ENCODE measurements around the gene ANKRD16.
"Not testable (repeated sequence)": the region's sequence is repeated elsewhere in the genome, so short reads cannot be mapped to it uniquely, and the experiment has no call there.

Gene ANKRD16

DNA sequence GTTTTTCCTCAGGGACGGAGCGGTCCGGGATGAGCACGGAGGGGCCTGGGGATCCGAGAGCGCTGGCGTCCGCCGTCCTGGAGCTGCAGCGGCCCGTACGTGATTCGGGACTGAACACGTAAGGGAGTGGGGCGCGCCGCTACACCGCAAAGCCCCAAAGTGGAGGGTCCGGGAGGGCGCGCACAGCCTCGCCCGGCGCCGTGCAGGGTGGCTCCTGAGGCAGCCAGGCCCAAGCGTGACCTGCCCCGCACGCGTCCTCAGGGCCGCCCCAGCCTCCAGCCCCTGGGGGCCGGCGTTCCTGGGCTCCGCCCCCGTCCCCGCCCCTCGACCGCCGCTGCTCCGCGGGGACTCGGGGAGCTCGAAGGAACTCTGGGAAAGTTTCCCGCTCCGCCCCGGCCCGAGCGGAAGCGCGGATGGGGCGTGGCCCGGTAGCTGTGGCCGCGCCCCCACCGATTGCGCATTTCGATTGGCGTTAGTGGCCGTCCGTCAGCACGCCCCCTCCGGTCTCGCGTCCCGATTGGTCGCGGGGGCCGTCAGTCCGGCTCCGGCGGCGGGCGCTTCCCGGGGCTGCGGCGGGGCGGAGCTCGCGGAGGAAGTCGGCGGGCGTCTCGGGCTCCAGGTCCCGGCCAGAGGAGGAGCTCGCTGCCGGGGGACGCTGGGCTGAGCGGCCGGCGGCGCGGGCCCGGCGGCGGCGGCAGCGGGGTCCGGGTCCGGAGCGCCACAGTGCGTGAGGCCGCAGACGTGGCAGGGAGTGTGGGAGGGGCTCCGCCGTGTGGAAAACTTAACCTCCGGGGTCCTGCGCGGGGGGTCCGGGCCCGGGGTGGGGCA, at the start of gene ANKRD16, which contains the start of gene FBH1:
ANKRD16 (minus strand) TSS at position 270 of the 828 bp plus-strand sequence. CDS start 539 bp downstream, outside the sequence.
FBH1 (plus strand) TSS at position 620 of the 828 bp plus-strand sequence; CDS start at position 723, 103 bp downstream.
- peak; percentile 75 for DNase-seq (ENCODE audit: low read depth)

DNA sequence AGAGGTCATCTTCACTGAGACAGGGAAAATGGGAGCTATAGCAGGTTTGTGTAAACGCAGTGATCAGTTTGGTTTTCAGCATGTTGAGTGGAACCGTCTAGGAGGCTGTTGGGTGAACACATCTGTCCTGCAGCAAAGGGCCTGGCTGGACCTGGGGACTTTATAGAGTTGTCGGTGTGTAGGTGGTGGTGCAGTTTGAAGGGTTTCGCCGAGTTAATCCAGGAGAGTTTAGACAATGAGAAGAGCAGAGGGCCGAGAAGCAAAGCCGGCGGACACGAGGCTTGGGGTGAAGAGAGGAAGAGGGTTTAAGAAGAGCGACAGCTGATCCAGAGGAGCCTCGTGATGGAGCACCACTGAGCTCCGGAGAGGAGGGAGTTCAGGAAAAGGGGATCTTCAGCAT, 48.6 kb upstream of the ANKRD16 start:
- DNase-seq (ENCODE audit: low read depth) = no peak

DNA sequence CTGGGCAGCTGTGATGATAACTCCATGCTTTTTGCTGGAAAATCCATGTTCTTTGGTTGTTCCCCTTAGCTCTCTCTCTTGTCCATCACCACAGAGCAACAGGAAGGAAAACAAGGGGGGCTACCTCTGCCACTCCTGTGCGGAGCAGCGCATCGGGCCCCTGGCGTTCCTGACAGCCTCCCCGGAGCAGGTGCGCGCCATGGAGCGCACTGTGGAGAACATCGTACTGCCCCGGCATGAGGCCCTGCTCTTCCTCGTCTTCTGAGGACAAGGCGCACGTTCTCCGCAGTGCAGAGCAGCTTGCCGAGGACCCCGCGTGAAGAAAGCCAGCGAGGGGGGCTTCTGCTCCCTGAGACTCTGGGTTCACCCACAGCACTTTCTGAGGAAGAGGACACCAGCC, 47.3 kb upstream of the ANKRD16 start:
- no peak for DNase-seq (ENCODE audit: low read depth)

DNA sequence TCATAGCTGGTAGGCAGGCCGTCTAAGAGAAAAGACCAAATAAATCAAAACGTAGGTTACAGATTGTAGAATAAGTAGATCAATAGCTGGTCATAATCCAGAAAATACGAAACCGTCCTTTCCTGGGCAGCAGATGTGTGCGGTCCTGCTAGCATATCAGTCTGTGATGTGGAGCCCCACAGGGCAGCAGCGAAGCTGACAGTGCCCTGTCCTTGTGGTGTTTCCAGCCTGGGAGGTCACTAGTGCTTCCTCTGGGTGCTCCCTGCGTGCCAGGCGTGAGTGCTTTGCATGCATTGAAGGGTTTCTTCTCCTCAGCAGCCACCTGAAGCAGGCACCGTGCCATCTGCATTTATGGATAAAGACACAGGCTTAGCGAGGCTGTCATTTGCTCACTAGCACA, 45.9 kb upstream of the ANKRD16 start:
- DNase-seq (ENCODE audit: low read depth) = no peak

DNA sequence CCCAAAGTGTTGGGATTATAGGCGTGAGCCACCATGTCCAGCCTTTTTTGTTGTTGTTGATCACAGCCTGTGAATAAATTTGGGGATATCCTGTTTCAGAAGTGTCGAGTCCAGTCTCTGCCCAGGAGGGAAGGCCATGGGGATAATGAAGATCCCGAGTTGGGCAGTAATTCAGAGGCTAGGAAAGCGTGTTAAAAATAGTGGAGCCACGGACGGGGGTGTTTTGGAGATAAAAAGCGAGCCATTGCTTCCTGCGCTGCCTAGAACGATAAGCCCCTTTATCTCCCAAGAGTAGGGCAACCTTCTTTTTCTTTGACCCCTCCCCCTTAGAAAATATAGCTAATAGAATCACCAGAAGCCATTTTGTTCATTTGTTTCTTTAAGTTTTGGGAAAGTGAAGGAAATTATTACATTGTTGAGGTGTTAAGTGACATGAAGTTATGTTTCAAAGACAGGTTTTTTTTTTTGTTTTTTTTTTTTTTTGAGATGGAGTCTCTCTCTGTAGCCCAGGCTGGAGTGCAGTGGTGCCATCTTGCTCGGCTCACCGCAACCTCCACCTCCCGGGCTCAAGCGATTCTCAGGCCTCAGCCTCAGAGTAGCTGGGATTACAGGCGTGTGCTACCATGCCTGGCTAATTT, 44.3 kb upstream of the ANKRD16 start:
- no peak for DNase-seq (ENCODE audit: low read depth)

DNA sequence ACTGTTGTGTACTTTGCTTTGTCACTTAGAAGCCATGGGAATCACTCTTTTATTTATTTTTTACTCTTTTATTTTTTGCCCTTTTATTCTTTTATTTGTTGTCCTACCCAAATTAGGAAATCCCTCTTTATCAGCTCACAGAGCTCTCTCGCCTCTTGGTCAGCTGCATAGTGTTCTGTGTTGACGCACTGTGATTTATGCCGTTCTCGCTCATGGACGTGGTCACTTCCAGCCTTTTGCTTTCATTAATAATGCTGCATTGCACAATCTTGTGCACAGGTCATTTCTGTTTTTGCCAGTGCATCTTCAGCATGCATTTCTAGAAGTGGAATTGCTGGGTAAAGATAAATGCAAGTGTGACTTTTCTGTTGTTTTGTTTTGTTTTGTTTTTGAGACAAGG, 42.7 kb upstream of the ANKRD16 start:
- no peak for DNase-seq (ENCODE audit: low read depth)

DNA sequence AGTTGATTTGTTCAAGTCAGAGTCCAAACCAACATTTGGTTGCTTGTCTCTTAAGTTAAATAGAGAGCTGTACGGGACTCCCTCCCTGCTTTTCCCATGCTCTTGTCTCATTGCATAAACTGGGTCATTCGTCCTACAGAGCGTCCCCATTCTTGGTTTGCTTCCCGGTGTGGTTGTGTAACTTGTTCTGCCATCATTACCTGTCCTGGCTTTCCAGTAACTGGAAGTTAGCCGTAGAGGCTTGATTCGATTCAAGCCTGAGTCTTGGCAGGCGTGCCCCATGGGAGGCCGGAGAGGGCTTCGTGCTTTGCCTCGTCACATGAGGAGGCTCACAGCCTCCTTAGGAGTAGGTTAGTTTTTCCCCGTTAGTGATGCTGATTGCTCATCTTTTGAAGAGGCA, 40.6 kb upstream of the ANKRD16 start:
- no peak for DNase-seq (ENCODE audit: low read depth)

DNA sequence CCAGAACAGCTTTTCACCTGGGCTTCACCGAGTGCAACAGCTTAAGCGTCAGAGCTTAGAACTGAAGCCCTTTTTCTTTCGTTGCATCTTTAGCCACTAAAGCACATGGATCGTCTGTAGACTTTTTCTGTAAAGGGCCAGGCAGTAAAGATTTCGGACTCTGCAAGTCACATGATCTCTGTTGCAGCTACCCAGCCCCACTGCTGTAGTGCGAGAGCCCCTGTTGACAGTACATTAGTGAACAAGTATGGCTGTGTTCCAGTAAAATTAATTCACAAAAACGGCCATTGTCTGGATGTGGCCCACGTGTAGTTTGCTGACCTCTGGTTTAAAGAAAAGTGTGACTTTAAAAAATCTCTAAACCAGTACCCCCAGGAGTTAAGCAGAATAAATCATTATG, 39.7 kb upstream of the ANKRD16 start:
- no peak for DNase-seq (ENCODE audit: low read depth)

DNA sequence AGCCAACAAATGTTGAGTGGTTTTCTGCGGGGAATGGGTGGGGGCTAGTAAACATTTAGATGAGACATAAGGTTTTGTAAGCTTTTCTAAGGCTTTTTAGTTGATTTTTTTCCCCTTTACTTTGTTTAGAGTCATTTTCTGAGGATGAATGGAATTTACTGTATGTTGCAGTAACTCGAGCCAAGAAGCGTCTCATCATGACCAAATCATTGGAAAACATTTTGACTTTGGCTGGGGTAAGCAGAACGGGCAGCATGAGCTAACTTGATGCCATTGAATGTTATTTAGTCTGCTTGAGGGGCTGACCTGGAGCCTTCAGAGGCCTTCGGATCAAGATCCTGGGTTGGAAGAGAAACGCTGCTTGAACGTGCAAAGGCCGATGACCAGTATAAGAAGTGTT, 37.6 kb upstream of the ANKRD16 start:
- no peak for DNase-seq (ENCODE audit: low read depth)

DNA sequence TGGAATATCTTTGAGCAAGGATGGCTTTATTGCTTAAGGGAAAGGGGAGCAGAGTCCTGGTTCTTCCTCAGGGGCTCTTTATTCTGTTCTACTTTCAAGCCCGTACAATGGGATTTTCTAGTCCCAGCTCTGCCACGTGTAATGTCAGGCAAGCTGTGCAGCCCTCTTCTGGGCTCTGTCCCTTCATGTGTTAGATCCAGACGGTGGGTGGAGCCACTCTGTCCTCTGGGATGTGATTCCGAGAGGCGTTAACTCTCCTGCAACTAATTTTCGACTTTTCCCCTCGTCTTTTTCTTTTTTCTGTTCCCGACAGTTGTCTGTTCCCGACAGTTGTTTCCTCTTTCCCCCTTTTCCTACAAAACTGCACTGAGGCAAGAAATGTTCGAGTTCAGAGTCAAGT, 35.2 kb upstream of the ANKRD16 start:
- DNase-seq (ENCODE audit: low read depth) = no peak

DNA sequence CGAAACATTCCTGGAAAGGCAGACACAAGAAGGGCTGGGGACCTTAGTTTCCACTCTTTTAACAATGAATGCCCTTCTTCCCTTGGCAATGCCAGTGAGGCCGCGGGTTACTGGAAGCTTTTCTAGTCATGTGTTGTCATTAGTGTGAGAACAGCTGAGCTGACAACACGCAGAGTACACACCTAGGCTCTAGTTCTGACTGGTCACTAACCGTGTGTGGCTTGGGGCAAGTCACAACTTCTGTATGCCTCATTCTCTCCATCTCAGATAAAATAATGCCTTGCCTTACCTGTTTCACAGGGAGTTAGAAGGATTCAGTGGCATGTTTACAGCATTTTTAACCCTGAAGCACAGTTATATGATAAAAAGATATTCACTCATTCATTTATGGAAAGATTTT, 32.1 kb upstream of the ANKRD16 start:
- DNase-seq (ENCODE audit: low read depth) = no peak

DNA sequence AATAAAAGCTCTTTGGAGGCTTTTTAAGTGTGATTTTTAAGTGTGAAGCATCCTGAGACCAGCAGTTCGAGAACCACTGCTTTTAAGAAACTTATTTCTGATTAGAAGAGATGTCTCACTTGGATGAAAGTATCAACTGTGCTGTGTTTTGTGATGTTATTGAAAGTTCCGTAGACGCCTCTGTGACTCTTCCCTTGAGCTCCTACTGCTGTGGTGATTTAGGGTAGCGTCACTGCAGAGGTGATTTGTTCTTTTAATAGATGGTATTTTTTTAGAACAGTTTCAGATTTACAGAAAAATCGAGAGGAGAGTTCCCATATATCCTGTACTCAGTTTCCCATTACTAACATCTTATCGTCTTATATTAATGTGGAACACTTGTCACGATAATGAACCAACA, 29.9 kb upstream of the ANKRD16 start:
- no peak for DNase-seq (ENCODE audit: low read depth)

DNA sequence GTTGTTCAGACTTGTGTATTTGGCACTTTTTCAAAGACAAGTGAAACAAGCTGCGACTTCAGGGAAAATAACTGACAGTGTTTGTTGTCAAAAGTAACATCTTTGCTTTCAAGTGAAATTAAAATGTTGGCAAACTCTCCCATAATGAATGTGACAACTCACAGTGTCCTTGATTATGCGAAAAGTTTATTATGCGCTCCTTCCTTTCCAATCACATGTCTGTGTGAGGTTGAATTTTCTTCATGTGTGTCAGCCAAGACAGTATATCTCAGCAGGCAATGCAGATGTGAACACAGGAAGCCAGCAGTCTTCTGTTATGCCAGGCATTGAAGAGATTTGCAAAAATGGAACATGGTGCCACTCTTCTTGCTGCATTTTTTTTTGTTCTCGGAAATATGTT, 29.1 kb upstream of the ANKRD16 start:
- DNase-seq (ENCODE audit: low read depth) = no peak

DNA sequence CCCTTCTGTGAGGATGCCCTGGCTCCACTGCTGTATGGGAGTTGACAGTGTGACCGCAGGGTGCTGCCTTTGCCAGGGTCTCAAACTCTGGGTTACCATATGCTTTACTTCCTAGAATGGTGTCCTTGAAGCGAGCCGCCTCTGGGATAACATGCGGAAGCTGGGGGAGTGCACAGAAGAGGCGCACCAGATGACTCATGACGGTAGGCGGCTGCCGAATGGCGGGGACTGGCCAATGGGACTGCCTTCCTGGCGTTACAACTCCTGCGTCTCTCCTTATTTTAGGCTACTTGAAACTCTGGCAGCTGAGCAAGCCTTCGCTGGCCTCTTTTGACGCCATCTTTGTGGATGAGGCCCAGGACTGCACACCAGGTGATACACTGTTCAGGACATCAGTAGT, 27.6 kb upstream of the ANKRD16 start:
- DNase-seq (ENCODE audit: low read depth) = no peak

DNA sequence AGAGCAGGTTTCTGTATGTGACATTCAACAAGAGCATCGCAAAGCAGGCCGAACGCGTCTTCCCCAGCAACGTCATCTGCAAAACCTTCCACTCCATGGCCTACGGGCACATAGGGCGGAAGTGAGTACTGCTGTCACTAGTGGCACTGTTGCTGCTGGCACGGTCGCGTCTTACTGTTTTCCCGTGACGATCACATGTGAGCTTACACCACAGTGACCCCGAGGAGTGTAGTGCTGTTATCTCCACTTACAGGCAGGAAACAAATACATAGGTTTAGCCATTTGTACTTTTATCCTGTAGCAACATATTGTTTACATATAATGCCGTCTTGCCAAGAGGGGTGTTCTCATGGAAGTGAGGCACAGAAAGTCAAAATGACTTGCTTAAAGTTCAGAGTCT, 25.8 kb upstream of the ANKRD16 start:
- DNase-seq (ENCODE audit: low read depth) = no peak

DNA sequence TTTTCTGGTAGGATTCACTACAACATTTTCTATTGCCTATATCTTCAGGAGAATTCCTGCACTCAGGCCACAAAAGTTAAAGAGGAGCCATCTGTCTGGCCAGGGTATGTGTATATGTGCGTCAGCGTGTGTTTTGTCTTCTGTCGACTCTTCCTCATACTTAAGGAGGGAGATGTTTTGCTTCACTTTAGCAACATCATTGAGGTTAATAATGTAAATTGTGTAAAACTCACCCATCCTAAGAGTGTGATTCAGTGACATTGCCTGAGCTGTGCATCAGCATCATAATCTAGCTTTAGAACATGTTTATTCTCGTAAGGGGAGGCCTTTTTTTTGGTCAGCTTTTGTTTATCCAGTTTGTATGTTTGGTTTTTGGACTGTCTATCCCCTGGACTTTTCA, 24.0 kb upstream of the ANKRD16 start:
- DNase-seq (ENCODE audit: low read depth) = no peak

DNA sequence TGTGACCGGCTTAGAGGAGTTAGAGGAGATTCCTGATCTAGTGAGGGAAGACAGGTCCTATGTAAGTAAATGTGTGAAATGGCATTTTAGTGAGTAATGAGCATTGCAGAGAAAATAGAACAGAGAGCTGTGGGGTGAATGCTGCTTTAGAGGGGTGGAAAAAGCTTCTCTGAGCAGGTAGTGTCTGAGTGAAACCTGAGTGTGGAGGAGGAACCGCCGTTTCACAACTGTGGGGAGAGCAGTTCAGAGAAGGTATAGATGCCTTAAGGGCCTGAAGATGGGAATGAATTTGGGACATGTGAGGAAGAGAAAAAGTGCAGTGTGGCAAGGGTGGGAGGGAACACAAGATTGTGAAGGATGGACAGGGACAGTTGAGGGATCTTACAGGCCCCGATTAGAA, 22.0 kb upstream of the ANKRD16 start:
- DNase-seq (ENCODE audit: low read depth) = no peak

DNA sequence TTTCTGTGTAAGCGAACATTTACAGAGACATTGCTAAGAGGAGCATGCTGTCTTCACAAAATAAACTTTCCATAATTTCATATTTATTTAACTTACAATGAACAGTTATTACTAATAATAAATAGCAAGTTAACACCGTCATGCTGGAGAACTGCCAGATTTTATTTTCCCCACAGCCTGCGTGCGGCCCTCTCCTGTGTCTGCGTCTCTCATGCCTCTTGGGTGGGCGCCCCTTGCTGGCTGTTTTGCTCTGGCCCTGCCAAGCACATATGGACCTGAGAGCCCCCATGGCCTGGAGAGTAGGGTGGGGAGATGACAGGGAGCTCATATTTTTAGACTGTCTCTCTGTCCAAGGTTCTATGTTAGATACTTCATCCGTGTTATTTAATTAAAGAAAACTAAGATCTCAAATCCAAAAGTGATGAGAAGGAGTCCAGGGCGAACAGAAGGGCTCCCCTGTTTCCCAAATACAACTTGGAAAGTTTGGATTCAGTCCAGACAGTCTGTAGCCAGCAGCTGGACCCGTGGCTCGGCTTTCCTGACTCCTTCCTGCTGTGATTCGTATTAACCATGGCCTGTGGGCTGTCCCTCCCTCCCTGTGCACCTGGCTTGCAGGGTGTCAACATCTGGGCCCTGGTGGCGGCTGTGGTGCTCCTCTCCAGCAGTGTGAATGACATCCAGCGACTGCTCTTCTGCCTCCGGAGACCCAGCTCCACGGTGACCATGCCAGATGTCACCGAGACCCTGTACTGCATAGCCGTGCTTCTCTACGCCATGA, 20.8 kb upstream of the ANKRD16 start:
- DNase-seq (ENCODE audit: low read depth) = no peak

DNA sequence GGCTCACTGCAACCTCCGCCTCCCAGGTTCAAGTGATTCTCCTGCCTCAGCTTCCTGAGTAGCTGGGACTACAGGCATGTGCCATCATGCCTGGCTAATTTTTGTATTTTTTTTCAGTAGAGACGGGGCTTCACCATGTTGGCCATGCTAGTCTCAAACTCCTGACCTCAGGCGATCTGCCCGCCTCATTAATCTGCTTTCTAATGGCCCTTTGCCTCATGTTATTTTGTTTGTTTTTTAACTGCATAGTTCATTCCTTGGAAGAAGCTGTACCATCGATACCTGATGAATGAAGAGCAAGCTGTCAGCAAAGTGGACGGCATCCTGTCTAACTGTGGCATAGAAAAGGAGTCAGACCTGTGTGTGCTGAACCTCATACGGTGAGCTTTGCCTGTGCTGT, 19.0 kb upstream of the ANKRD16 start:
- not testable (repeated sequence) for DNase-seq (ENCODE audit: low read depth)

DNA sequence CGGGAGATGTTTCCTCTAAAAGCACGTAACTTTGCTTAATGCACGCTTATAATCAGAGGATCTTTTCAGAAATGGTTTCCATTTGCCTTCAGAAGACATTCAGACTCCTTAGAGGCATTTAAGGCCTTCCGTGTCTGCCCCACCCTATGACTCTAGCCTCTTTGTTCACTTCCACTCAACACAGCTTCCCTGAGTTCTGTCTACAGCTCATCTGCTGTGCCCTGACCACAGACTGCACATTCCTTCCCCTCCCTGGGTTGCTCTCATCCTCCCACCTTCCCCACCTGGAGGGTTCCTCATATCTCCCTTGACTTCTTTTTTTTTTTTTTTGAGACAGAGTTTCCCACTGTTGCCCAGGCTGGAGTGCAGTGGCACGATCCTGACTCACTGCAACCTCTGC, 17.0 kb upstream of the ANKRD16 start:
- DNase-seq (ENCODE audit: low read depth) = no peak

DNA sequence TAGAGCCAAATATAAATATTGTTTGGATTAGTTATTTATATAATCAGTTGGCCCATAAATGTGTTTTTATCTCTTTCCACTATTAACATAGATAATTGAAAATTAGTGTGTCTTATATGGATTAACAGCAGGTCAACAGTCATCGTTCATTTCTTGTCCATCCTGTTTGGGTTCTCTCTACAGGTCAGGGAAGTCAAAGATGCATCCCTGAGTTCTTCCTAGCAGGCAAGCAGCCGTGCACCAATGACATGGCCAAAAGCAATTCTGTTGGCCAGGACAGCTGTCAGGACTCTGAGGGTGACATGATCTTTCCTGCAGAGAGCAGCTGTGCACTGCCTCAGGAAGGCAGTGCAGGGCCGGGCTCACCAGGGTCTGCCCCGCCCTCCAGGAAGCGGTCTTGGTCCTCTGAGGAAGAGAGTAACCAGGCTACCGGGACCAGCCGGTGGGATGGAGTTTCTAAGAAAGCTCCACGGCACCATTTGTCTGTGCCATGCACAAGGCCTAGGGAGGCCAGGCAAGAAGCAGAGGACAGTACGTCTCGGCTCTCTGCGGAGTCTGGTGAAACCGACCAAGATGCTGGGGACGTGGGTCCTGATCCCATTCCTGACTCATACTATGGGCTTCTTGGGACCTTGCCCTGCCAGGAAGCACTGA, 16.3 kb upstream of the ANKRD16 start:
- DNase-seq (ENCODE audit: low read depth) = no peak

DNA sequence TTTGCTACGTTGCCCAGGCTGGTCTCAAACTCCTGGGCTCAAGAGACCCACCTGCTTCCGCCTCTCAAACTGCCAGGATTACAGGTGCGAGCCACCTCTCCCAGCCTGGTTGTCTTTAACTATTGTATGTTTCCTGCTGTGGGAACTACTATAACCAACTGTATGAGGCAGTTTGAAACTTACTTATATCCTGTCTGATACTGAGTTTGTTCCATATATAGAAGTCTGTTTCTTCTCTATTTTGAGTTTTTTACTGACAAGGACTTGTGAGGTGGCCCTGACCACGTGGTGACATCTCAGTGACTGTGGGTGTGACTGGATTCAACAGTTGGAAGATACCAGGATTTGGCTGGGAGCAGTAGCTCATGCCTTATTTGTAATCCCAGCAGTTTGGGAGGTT, 14.5 kb upstream of the ANKRD16 start:
- no peak for DNase-seq (ENCODE audit: low read depth)

Measured in HS-27A (cell line).